Chondrocyte (in vitro differentiated cells): ENCODE measurements around the gene LMF2. TPM values are rescaled to one million over a fixed set of nuclear protein-coding genes. Genes with fewer than 3 reads are reported as not detected.

Experiments
- DNase-seq: peaks from one replicate; pipeline ENCODE4 v3.0.0; 2021; ENCODE audit warnings: mixed read lengths, low spot score
- H3K27ac Mint-ChIP-seq: one replicate; pipeline ENCODE4 v1.8.0; 2021; ENCODE audit warnings: mild to moderate bottlenecking, moderate library complexity, mixed read lengths; ENCODE audit not compliant: unreplicated experiment
- H3K27me3 Mint-ChIP-seq: 2 replicates; pipeline ENCODE4 v1.8.0; 2021; ENCODE audit warnings: low read depth, mixed read lengths
- H3K36me3 Mint-ChIP-seq: 2 replicates; pipeline ENCODE4 v1.8.0; 2021; ENCODE audit warnings: low read depth, mixed read lengths
- H3K4me1 Mint-ChIP-seq: 2 replicates; pipeline ENCODE4 v1.8.0; 2021; ENCODE audit warnings: low read depth, mild to moderate bottlenecking, mixed read lengths
- H3K4me3 Mint-ChIP-seq: one replicate; pipeline ENCODE4 v1.8.0; 2021; ENCODE audit warnings: mild to moderate bottlenecking, moderate library complexity, mixed read lengths; ENCODE audit not compliant: unreplicated experiment
- H3K9me3 Mint-ChIP-seq: 2 replicates; pipeline ENCODE4 v1.8.0; 2021; ENCODE audit warnings: low read depth, mixed read lengths
- CTCF ChIP-seq: fragments of 200-600 bp; sonication (generic); IDR thresholded peaks from 2 replicates; pipeline ENCODE4 v1.5.0; 2021; ENCODE audit warnings: antibody characterized with exemption, mild to moderate bottlenecking, moderate library complexity
- total RNA-seq: library from RNA; stranded (reverse); gene quantifications from 3 replicates; pipeline ENCODE4 v1.2.1, GENCODE V29; 2021

LMF2 gene
- total RNA-seq, 1 donor from 2014 or later, result 120 TPM

DNA sequence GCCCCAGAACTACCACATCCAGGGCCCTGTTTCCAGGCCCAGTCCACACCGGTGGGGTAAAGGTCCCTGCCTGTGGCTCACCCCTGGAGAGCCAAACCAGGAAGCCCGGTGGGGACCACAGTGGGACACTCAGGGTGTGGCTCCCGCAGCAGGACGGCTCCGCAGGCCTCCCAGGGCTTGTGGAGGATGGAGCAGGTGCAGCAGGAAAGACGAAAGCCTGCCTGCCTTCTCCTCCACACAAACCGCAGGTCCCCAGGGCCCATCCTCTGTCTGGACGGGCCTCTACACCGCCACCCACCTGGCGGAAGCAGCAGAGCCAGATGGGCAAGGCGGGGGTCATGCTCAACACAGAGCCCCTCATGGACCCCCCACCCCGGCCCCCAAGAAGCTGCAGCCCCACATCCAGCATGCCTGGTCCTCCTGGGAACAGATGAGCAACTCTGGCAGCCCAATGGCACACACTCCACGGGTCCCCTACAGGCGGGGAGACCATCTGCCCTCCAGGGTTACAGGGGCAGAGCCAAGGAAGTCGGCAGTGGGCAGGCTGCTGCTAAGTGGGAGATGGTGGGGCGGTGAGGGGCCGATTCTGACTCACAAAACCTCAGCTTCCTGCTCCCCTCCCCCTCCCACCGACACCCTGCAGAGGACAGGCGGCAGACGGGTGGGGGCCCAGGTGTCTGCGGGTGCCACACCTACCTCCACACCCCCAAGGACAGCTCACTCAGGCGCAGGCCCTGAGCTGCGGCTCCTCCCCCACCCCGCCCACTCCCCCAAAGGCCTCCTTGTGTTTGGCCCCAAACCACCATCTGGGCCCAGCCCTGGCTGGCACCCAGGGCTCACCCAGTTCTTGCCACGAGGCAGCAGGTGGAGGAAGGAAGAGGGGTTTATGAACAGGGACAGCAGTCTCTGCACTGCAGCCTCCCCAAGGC is 37.9 kb downstream of the LMF2 start:
- Mint-ChIP-seq H3K36me3 (peaks cover 7% of the 10 kb centered on the region), H3K4me1 (peaks cover 35% of the 10 kb centered on the region), H3K9me3 (no peaks in the 10 kb centered on the region), H3K4me3 (no peak overlapping the region), H3K27ac (no peak overlapping the region), H3K27me3 (no peaks in the 10 kb centered on the region)
- TF ChIP-seq CTCF, result no peak
- DNase-seq, result no peak

DNA sequence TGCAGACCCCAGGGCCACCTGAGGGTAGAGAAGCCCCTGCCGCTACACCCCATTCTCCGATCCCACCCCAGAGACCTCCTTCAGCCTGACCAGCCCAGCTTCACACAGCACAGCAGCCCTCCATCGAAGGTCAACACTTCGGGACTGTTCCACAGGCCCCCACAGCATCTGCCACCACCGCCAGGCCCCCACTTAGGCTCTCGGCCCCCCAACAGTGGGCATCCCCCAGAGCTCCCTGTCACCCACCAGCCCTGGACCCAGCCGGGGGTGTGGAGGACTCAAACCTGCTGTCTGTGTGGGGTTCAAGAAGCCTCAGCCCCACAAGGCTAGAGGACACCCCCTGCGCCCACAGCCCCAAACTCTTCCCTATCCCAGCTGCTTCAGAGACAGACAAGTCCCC is 38.9 kb downstream of the LMF2 start:
- Mint-ChIP-seq H3K4me1 (peaks cover 29% of the 10 kb centered on the region), H3K4me3 (no peak overlapping the region), H3K9me3 (no peaks in the 10 kb centered on the region), H3K36me3 (peaks cover 12% of the 10 kb centered on the region), H3K27me3 (no peaks in the 10 kb centered on the region), H3K27ac (no peak overlapping the region)
- no peak for TF ChIP-seq CTCF
- no peak for DNase-seq

DNA sequence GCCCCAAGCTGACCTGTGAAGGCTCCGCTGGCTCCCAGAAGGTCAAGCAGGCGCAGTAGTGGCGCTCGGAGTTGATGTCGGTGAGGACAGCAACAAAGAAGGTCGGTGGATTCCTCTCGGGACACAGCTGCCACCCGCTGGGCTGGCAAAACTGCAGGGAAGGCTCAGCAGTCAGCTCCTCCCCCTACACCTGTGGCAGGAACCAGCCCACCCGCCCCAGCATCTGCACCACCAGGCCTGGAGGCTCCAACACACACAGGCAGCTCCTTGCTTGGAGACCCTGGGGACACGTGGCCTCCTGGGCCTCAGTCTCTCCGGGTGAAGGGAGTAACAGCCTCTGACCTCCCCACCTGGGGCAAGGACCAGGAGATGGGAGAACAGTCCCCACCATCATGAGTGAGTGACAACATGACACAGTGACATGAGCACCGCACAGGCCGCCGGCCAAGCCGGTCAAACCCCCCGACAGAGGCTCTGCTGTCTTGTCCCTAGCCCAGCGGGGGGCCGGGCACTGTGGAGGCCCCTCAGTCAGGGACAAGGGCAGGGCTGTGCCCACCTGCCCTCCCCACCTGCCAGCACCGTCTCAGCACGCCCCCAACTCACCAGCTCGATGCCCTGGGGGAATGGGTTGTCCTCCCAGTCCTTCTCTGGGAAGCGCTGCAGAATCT is 39.6 kb downstream of the LMF2 start:
- H3K36me3 Mint-ChIP-seq, result peaks cover 15% of the 10 kb centered on the region
- H3K4me1 Mint-ChIP-seq, result peaks cover 22% of the 10 kb centered on the region
- H3K27ac Mint-ChIP-seq, result no peak overlapping the region
- H3K4me3 Mint-ChIP-seq, result no peak overlapping the region
- H3K27me3 Mint-ChIP-seq, result no peaks in the 10 kb centered on the region
- DNase-seq, result no peak
- TF ChIP-seq CTCF, result no peak
- H3K9me3 Mint-ChIP-seq, result no peaks in the 10 kb centered on the region

DNA sequence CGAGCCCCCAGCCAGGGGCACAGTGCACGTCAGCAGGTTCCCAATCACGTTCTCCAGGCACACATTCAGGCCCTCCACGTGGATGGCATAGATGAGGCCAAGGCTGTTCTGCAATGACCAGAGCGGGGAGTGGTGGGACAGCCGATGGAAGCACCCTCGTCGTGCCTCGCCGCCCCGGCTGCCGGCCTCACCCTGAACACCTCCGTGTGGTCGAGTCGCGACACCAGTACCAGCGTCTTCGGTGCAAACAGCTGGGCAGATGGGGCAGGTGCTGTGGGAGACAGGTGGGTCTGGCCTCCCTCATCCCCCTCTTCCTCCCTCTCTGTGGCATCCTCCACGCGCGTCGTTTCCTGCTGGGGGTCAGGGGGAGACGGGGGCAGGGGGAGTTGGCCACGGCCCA is 40.2 kb downstream of the LMF2 start:
- Mint-ChIP-seq H3K27me3 (no peaks in the 10 kb centered on the region), H3K27ac (no peak overlapping the region), H3K9me3 (no peaks in the 10 kb centered on the region), H3K4me1 (peaks cover 19% of the 10 kb centered on the region), H3K4me3 (no peak overlapping the region), H3K36me3 (peaks cover 16% of the 10 kb centered on the region)
- TF ChIP-seq CTCF, result no peak
- DNase-seq, result no peak

- Mint-ChIP-seq H3K9me3 (no peaks in the 10 kb centered on the region), H3K4me3 (no peak overlapping the region), H3K36me3 (peaks cover 19% of the 10 kb centered on the region), H3K27me3 (no peaks in the 10 kb centered on the region), H3K27ac (no peak overlapping the region), H3K4me1 (peaks cover 7% of the 10 kb centered on the region)
- TF ChIP-seq CTCF, result no peak
- DNase-seq, result no peak
These were observed 42.2 kb downstream of the LMF2 start for GRCh38 chr22:50465066-50465930.
